ENCODE data around the gene MAML3. TPM values are rescaled to one million over a fixed set of nuclear protein-coding genes. Genes with fewer than 3 reads are reported as not detected.

Gene MAML3
- total RNA-seq, 1 experiment from 2014 or later: 20.8 TPM

- no peaks in the 10 kb centered on the region for H3K36me3 ChIP-seq (ENCODE audit: insufficient read depth, low read length)
- H3K4me1 ChIP-seq (ENCODE audit: low read length): no peaks in the 10 kb centered on the region
- H3K9me2 ChIP-seq (replicated peaks; ENCODE audit: insufficient read depth, low read length): no peaks in the 10 kb centered on the region
- no peak overlapping the region for H3K9ac ChIP-seq (ENCODE audit: low read length)
- DNase-seq: no peak
- 0 out of 2 replicates have a peak, but pooled peaks cover 5% of the 10 kb centered on the region for H4K20me1 ChIP-seq (ENCODE audit: insufficient read depth, low read depth, low read length)
- H3K27ac ChIP-seq (ENCODE audit: low read length): no peak overlapping the region
- no peak overlapping the region for H3K4me3 ChIP-seq (ENCODE audit: low read length)
- no peak overlapping the region for H3K4me2 ChIP-seq (ENCODE audit: low read depth, low read length, poor library complexity, severe bottlenecking)
- no peak overlapping the region for H2AFZ ChIP-seq (ENCODE audit: low read length)
- peaks cover 22% of the 10 kb centered on the region for H3K79me2 ChIP-seq (ENCODE audit: low read length)
- H3K27me3 ChIP-seq (ENCODE audit: low read length): no peaks in the 10 kb centered on the region
- H3K9me3 ChIP-seq (ENCODE audit: low read length): no peaks in the 10 kb centered on the region
Observed at GRCh38 chr4:139933541-139933940, 220.4 kb downstream of the MAML3 start.

DNA sequence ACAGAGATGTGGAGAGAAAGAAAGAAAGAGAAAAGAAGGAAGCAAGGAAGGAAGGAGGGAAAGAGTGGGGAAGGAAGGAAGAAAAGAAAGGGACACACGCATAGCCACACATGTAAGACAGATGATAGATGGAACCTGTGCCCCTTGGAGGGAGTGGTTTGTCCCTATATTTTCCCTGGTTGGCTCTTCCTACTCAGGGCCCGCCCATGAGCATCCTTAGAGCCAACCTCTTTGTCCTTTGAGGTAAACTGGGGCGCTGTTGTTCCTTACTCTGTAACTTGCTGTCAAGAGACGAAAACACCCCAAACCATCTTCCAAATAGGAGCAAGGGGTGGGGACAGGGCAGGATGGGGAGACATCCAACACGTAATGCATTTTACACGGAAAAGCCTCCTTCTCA, 220.9 kb downstream of the MAML3 start:
- no peaks in the 10 kb centered on the region for H3K36me3 ChIP-seq (ENCODE audit: insufficient read depth, low read length)
- 0 out of 2 replicates have a peak, but pooled peaks cover 5% of the 10 kb centered on the region for H4K20me1 ChIP-seq (ENCODE audit: insufficient read depth, low read depth, low read length)
- H3K4me3 ChIP-seq (ENCODE audit: low read length): no peak overlapping the region
- DNase-seq: no peak
- H3K79me2 ChIP-seq (ENCODE audit: low read length): peaks cover 20% of the 10 kb centered on the region
- H3K27me3 ChIP-seq (ENCODE audit: low read length): no peaks in the 10 kb centered on the region
- H2AFZ ChIP-seq (ENCODE audit: low read length): no peak overlapping the region
- H3K27ac ChIP-seq (ENCODE audit: low read length): no peak overlapping the region
- H3K9me3 ChIP-seq (ENCODE audit: low read length): no peaks in the 10 kb centered on the region
- H3K4me2 ChIP-seq (ENCODE audit: low read depth, low read length, poor library complexity, severe bottlenecking): no peak overlapping the region
- H3K9ac ChIP-seq (ENCODE audit: low read length): no peak overlapping the region
- no peaks in the 10 kb centered on the region for H3K4me1 ChIP-seq (ENCODE audit: low read length)
- no peaks in the 10 kb centered on the region for H3K9me2 ChIP-seq (replicated peaks; ENCODE audit: insufficient read depth, low read length)

GRCh38 chr4:139924782-139925181, 229.2 kb downstream of the MAML3 start:
- Histone ChIP-seq H3K4me2 (ENCODE audit: low read depth, low read length, poor library complexity, severe bottlenecking) (no peak overlapping the region), H3K4me3 (ENCODE audit: low read length) (no peak overlapping the region), H3K9me2 (replicated peaks; ENCODE audit: insufficient read depth, low read length) (no peaks in the 10 kb centered on the region), H3K36me3 (ENCODE audit: insufficient read depth, low read length) (no peaks in the 10 kb centered on the region), H2AFZ (ENCODE audit: low read length) (no peak overlapping the region), H3K79me2 (ENCODE audit: low read length) (peaks cover 34% of the 10 kb centered on the region), H3K27ac (ENCODE audit: low read length) (no peak overlapping the region), H4K20me1 (ENCODE audit: insufficient read depth, low read depth, low read length) (no peaks in the 10 kb centered on the region), H3K9me3 (ENCODE audit: low read length) (no peaks in the 10 kb centered on the region), H3K9ac (ENCODE audit: low read length) (no peak overlapping the region), H3K4me1 (ENCODE audit: low read length) (peaks cover 39% of the 10 kb centered on the region), H3K27me3 (ENCODE audit: low read length) (no peaks in the 10 kb centered on the region)
- DNase-seq: no peak

GRCh38 chr4:139922406-139923024, 231.5 kb downstream of the MAML3 start:
- Histone ChIP-seq H3K9me3 (ENCODE audit: low read length) (no peaks in the 10 kb centered on the region), H4K20me1 (ENCODE audit: insufficient read depth, low read depth, low read length) (no peaks in the 10 kb centered on the region), H3K27me3 (ENCODE audit: low read length) (no peaks in the 10 kb centered on the region), H3K4me2 (ENCODE audit: low read depth, low read length, poor library complexity, severe bottlenecking) (no peak overlapping the region), H3K79me2 (ENCODE audit: low read length) (peaks cover 36% of the 10 kb centered on the region), H3K36me3 (ENCODE audit: insufficient read depth, low read length) (no peaks in the 10 kb centered on the region), H3K4me3 (ENCODE audit: low read length) (no peak overlapping the region), H3K27ac (ENCODE audit: low read length) (no peak overlapping the region), H2AFZ (ENCODE audit: low read length) (no peak overlapping the region), H3K9me2 (replicated peaks; ENCODE audit: insufficient read depth, low read length) (no peaks in the 10 kb centered on the region), H3K4me1 (ENCODE audit: low read length) (peaks cover 44% of the 10 kb centered on the region), H3K9ac (ENCODE audit: low read length) (no peak overlapping the region)
- DNase-seq: no peak

DNA sequence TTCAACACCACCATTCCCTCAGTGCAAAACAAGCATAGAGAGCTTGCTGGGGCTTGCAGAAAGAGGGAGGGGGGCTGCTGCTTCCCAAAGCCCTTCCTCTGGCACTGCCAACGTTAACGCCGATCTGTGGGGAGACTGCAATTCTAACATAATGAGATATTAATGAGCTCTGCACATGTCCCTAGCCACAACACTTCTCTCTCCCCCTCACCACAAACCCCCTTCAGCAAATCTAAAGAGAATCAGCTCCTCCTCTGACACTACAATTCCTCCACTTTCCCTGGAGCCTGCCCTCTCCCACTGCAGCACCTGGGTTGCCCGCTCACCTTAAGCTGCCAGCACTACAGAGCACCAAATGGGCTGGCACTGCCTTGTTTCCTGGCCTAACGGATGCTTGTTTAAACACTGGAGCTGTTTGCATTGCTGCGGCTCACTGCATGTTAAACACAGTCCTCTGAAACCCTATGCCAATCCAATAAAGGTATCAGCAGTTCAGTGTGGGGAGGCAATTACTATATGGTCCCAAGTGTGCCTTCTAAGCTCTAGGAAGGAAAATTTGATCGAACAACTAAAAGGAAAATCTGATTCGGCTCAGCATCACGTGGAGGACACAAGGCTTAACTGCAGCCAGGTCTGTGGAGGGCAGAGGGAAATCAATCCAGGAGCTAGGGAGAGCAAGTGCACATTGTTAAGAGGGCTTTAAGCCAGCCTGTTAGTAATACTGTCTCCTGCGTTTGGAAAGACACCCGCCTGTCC, 232.4 kb downstream of the MAML3 start:
- Histone ChIP-seq H3K9ac (ENCODE audit: low read length) (no peak overlapping the region), H3K36me3 (ENCODE audit: insufficient read depth, low read length) (no peaks in the 10 kb centered on the region), H3K9me2 (replicated peaks; ENCODE audit: insufficient read depth, low read length) (no peaks in the 10 kb centered on the region), H3K4me3 (ENCODE audit: low read length) (no peak overlapping the region), H3K4me2 (ENCODE audit: low read depth, low read length, poor library complexity, severe bottlenecking) (no peak overlapping the region), H2AFZ (ENCODE audit: low read length) (no peak overlapping the region), H3K79me2 (ENCODE audit: low read length) (peaks cover 43% of the 10 kb centered on the region), H4K20me1 (ENCODE audit: insufficient read depth, low read depth, low read length) (peaks cover 6% of the 10 kb centered on the region; the same call in 1 of the 2 replicates), H3K27me3 (ENCODE audit: low read length) (no peaks in the 10 kb centered on the region), H3K27ac (ENCODE audit: low read length) (no peak overlapping the region), H3K4me1 (ENCODE audit: low read length) (peaks cover 53% of the 10 kb centered on the region), H3K9me3 (ENCODE audit: low read length) (no peaks in the 10 kb centered on the region)
- DNase-seq: no peak

GRCh38 chr4:139920486-139921002, 233.4 kb downstream of the MAML3 start:
- Histone ChIP-seq H3K36me3 (ENCODE audit: insufficient read depth, low read length) (no peaks in the 10 kb centered on the region), H3K9ac (ENCODE audit: low read length) (no peak overlapping the region), H3K79me2 (ENCODE audit: low read length) (peaks cover 50% of the 10 kb centered on the region), H3K27ac (ENCODE audit: low read length) (no peak overlapping the region; the same call in 1 of the 2 replicates), H4K20me1 (ENCODE audit: insufficient read depth, low read depth, low read length) (peaks cover 6% of the 10 kb centered on the region; the same call in 1 of the 2 replicates), H3K9me2 (replicated peaks; ENCODE audit: insufficient read depth, low read length) (no peaks in the 10 kb centered on the region), H2AFZ (ENCODE audit: low read length) (no peak overlapping the region), H3K9me3 (ENCODE audit: low read length) (no peaks in the 10 kb centered on the region), H3K27me3 (ENCODE audit: low read length) (no peaks in the 10 kb centered on the region), H3K4me2 (ENCODE audit: low read depth, low read length, poor library complexity, severe bottlenecking) (peak overlapping the region; percentile 16), H3K4me1 (ENCODE audit: low read length) (peaks cover 62% of the 10 kb centered on the region), H3K4me3 (ENCODE audit: low read length) (no peak overlapping the region)
- no peak for DNase-seq

DNA sequence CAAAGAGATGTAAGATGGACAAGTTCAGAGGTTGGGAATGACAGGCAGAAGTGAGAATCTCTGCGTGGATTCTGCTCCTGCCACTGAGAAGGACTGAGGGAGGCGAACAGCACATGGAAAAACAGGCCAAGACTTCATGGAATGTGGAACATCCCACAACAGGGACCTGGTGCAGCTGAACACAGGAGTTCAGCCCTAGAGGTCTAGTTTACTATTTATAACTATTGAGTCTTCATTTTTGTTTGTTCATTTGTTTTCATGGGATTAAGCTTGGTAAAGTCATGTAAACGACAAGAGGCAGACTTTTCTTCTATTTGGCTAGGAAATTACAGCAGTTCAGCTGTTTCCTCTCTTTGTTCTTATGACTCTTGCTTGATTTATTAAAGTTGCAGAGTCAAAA, 234.5 kb downstream of the MAML3 start:
- Histone ChIP-seq H4K20me1 (ENCODE audit: insufficient read depth, low read depth, low read length) (peaks cover 6% of the 10 kb centered on the region; the same call in 1 of the 2 replicates), H3K36me3 (ENCODE audit: insufficient read depth, low read length) (no peaks in the 10 kb centered on the region), H3K4me2 (ENCODE audit: low read depth, low read length, poor library complexity, severe bottlenecking) (no peak overlapping the region), H3K4me3 (ENCODE audit: low read length) (no peak overlapping the region), H3K27me3 (ENCODE audit: low read length) (no peaks in the 10 kb centered on the region), H3K9me3 (ENCODE audit: low read length) (no peaks in the 10 kb centered on the region), H3K9ac (ENCODE audit: low read length) (no peak overlapping the region), H3K27ac (ENCODE audit: low read length) (no peak overlapping the region), H3K79me2 (ENCODE audit: low read length) (peaks cover 57% of the 10 kb centered on the region), H3K4me1 (ENCODE audit: low read length) (peaks cover 62% of the 10 kb centered on the region), H2AFZ (ENCODE audit: low read length) (no peak overlapping the region), H3K9me2 (replicated peaks; ENCODE audit: insufficient read depth, low read length) (no peaks in the 10 kb centered on the region)
- no peak for DNase-seq

GRCh38 chr4:139919004-139919403, 235.0 kb downstream of the MAML3 start:
- Histone ChIP-seq H4K20me1 (ENCODE audit: insufficient read depth, low read depth, low read length) (peaks cover 6% of the 10 kb centered on the region; the same call in 1 of the 2 replicates), H3K36me3 (ENCODE audit: insufficient read depth, low read length) (no peaks in the 10 kb centered on the region), H3K27me3 (ENCODE audit: low read length) (no peaks in the 10 kb centered on the region), H3K27ac (ENCODE audit: low read length) (no peak overlapping the region), H3K79me2 (ENCODE audit: low read length) (peaks cover 60% of the 10 kb centered on the region), H3K4me1 (ENCODE audit: low read length) (peaks cover 61% of the 10 kb centered on the region), H3K4me2 (ENCODE audit: low read depth, low read length, poor library complexity, severe bottlenecking) (no peak overlapping the region), H3K4me3 (ENCODE audit: low read length) (no peak overlapping the region), H3K9me3 (ENCODE audit: low read length) (no peaks in the 10 kb centered on the region), H2AFZ (ENCODE audit: low read length) (no peak overlapping the region), H3K9ac (ENCODE audit: low read length) (no peak overlapping the region), H3K9me2 (replicated peaks; ENCODE audit: insufficient read depth, low read length) (no peaks in the 10 kb centered on the region)
- DNase-seq: no peak

Data from Karpas-422 (cell line).